Measurements from ENCODE around the gene DCC.
A peak's percentile ranks its signal among the peaks of the same experiment; 100 is the strongest.

Gene DCC

GRCh38 chr18:52610451-52611115 is 270.6 kb downstream of the DCC start:
- no peak for DNase-seq

GRCh38 chr18:52612406-52612805 is 272.4 kb downstream of the DCC start:
- DNase-seq: no peak

DNA sequence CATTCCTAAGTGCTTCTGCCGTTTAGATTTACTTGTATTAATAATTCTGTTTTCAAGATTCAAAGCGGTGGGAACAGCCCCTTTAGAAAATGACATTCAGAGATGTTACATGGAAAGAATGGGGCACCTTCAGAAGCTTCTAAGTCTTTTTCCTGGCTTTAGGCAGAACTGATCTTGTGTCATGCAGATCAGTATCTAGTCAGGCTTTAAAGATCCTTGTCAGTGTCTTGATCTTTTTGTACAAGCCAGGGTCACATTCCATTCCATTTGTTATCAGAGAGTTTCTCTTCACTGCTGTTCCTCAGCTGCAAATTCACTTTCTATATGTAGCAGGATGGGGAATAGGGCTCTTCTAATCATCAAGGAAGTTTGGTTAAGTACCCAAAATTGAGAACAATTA is 275.3 kb downstream of the DCC start:
- DNase-seq: no peak

GRCh38 chr18:52615943-52616342 is 275.9 kb downstream of the DCC start:
- no peak for DNase-seq

GRCh38 chr18:52617931-52618330 is 277.9 kb downstream of the DCC start:
- DNase-seq: no peak

DNA sequence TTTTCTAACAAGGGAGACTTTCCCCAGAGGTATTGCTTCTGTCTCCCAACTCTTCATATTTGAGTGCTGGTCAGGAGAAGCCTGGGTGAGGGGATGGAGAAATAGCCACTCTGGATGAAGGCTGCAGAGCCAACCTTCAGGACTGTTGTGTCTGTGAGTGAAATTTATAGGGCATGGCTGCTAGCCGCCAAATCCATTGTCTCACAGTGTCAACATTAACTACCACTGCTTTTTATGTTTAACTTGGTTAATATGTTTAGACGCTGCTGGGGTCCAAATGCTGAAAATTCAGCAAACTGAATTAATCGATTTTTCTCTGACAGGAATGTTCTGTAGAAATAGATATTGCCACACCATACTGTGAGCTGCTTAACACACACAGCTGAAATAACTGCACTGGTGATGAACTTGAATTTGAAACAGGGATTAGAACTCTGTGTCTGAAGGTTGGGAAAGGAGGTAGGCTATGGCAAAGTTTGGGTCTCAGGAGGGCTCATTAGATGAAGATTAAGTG is 281.0 kb downstream of the DCC start:
- no peak for DNase-seq

GRCh38 chr18:52624702-52625101 is 284.7 kb downstream of the DCC start:
- DNase-seq: no peak

GRCh38 chr18:52636536-52636935 is 296.5 kb downstream of the DCC start:
- no peak for DNase-seq

- DNase-seq: no peak
Measured at GRCh38 chr18:52648201-52648600, 308.2 kb downstream of the DCC start.

- no peak for DNase-seq
Measured at GRCh38 chr18:52652391-52652790, 312.4 kb downstream of the DCC start.

- peak in 1 of 2 donors; percentile 24 for DNase-seq
Measured at GRCh38 chr18:52657043-52657805, 317.2 kb downstream of the DCC start.

DNA sequence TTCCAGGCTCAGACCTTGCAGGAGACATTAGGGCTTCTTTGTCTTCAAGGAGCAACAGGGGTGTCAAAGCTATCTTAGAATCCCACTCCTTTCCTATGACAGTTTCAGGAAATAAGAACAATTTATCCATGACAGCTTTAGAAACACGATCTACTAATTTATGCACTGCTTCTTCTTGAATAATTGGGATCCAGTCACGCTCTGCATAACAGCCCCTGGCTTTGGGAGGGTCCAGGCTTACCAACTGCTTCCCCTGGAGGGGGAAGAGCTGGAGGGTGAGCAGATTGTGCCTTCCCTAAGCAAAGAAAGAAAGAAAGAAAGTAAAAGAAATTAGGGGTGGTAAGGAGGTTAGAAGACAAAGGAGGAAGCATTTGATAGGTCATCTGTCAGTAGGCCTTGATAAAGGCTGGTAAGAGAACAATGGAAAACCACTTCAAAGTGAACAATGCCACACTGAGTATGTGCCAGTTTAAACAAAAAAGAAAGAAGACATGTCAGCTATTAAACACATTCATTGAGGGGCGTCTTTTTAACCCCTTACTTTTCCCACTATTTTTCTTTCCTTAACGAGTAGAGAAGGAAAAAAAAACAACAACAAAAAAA is 327.6 kb downstream of the DCC start:
- no peak for DNase-seq

- DNase-seq: peak in 1 of 2 donors; percentile 10
Measured at GRCh38 chr18:52670896-52671295, 330.9 kb downstream of the DCC start.

DNA sequence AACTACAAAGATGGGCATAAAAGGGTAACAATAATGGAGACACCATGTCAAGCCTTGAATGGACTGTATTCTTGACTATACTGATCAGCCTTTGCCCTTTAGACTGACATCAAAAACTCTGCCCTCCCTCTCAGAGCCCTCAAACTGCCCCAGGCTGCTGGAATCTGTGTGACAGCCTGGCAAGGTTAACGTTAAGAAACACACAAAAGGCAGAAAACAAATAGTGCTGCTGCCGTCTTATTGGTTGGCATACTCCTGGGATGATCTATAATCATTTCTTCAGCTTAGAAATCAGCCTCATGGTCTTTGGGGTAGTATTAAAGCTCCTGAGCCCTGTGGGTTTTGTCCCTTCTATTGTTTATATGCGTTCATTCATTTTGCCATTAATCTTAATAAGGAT is 338.0 kb downstream of the DCC start:
- DNase-seq: no peak

DNA sequence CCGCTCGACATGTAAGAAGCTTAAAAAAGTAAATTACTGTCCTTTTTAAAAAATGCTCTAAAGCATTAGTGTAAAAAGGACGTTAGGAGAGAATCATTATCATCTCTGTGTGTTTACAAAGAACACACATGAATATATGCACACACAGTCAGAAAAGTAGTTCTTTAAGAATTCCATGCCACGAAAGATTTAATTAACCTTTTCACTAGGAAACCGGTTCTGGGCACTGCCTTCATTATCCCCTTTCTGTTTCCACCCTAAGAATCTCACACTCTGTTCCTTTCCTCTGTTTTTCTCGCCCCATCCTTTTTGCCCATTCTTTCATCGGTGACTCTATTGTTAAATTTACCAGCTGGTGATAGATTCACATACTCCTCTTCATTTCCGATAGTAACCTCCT is 338.6 kb downstream of the DCC start:
- no peak for DNase-seq

- no peak for DNase-seq
Measured at GRCh38 chr18:52679354-52679753, 339.4 kb downstream of the DCC start.

GRCh38 chr18:52682260-52682659 is 342.3 kb downstream of the DCC start:
- DNase-seq: no peak

- no peak for DNase-seq
Measured at GRCh38 chr18:52685316-52685715, 345.3 kb downstream of the DCC start.

DNA sequence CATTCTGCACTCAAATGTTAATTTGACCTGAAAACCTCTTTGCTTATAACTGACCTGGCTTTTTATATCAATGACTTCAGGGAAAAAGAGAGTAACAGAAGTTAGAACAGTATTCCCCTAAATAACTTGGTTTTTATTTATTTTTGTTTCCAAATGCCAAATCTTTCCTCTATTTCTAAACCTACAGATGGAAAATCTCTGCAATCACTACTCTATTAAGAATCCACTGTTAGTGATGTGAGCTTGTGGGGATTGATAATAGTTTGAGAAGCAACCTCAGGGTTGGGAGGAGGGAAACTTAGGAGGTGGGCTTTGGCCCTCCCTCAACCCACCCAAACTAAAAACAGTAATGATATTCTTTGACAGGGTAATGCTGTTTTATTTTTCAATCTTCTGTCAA is 351.8 kb downstream of the DCC start:
- DNase-seq: no peak

DNA sequence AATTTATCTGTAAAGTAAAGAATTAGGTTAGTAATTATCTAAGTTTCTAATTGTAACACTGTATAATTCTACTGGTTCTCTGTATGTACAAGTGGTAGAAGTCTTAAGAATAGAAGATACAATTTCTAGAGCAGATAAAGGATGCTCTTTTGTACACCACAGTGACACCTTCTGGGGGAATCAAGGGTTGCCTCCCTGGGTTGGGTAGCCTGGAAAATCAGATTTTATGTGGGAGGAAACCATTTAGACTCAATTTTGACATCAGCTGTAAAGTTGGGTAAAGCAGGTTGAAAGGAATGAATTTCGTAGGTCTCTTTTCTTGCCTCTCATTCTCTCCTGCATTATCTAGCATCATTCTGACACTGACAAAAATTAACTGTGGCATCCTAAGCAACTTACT is 354.8 kb downstream of the DCC start:
- DNase-seq: no peak

GRCh38 chr18:52700116-52700515 is 360.1 kb downstream of the DCC start:
- no peak for DNase-seq

DNA sequence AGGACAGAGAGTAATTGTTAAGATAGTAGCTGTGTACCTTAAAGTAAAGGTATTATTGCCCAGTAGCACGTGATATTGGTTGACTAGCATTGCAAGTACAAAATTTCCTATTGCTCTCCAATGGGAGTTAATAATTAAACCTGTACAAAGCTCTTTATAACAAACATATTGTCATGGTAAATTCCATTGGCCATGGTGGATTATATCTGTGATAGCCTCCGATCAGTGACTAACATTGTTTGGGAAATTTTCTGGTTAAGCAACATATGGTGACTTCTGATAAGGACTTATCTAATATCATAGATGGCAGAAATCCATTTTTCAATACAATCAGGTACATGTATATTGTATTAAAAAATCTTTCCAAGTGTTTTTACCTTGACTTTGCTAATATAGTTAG is 360.8 kb downstream of the DCC start:
- DNase-seq: no peak

- no peak for DNase-seq
Measured at GRCh38 chr18:52701219-52701935, 361.4 kb downstream of the DCC start.
